ENCODE results near the gene EIF3A. TPM values are rescaled to one million over a fixed set of nuclear protein-coding genes. Genes with fewer than 3 reads are reported as not detected.
"Not testable (repeated sequence)": the region's sequence is repeated elsewhere in the genome, so short reads cannot be mapped to it uniquely, and the experiment has no call there.

Gene EIF3A
- total and polyA plus RNA-seq, 12 donors: 26.0 to 197 (median 93.3) TPM

- no peak overlapping the region for H3K4me3 ChIP-seq
- intact Hi-C loops (cut with DNase I): no loop called here
- peak overlapping the region in 1 of 5 donors; percentile 58 for H3K27ac ChIP-seq
- WGBS, 4 donors: 58 to 79% (median 69%) methylated on average over 1 to 3 of the region's 3 CpGs
- H3K27me3 ChIP-seq: no peaks in the 10 kb centered on the region
- TF ChIP-seq, protein P1, sequence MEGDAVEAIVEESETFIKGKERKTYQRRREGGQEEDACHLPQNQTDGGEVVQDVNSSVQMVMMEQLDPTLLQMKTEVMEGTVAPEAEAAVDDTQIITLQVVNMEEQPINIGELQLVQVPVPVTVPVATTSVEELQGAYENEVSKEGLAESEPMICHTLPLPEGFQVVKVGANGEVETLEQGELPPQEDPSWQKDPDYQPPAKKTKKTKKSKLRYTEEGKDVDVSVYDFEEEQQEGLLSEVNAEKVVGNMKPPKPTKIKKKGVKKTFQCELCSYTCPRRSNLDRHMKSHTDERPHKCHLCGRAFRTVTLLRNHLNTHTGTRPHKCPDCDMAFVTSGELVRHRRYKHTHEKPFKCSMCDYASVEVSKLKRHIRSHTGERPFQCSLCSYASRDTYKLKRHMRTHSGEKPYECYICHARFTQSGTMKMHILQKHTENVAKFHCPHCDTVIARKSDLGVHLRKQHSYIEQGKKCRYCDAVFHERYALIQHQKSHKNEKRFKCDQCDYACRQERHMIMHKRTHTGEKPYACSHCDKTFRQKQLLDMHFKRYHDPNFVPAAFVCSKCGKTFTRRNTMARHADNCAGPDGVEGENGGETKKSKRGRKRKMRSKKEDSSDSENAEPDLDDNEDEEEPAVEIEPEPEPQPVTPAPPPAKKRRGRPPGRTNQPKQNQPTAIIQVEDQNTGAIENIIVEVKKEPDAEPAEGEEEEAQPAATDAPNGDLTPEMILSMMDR (IDR thresholded peaks at IDR 0.05): no peak
- TF ChIP-seq POLR2A (IDR thresholded peaks at IDR 0.05): no peak
- peaks cover 6 to 11% of the 10 kb centered on the region in 2 donors for H3K4me1 ChIP-seq (replicated peaks in 1 of 2)
- no peaks in the 10 kb centered on the region for H3K36me3 ChIP-seq (replicated peaks in 1 of 2)
- no peaks in the 10 kb centered on the region for H3K9me3 ChIP-seq (replicated peaks in 1 of 3)
- peak in 1 of 7 donors; percentile 26 for DNase-seq
Measured at GRCh38 chr10:119100434-119101238, 20.0 kb upstream of the EIF3A start.

- WGBS, 4 donors: 89 to 96% (median 94%) methylated on average over 3 of the region's 3 CpGs
- no peaks in the 10 kb centered on the region for H3K36me3 ChIP-seq (replicated peaks in 1 of 2)
- H3K9me3 ChIP-seq (replicated peaks in 1 of 3): no peaks in the 10 kb centered on the region
- H3K4me1 ChIP-seq (replicated peaks in 1 of 2): no peaks in the 10 kb centered on the region
- TF ChIP-seq POLR2A (IDR thresholded peaks at IDR 0.05): no peak
- TF ChIP-seq, protein P1 (IDR thresholded peaks at IDR 0.05): no peak
- H3K27me3 ChIP-seq: no peaks in the 10 kb centered on the region
- intact Hi-C loops (cut with DNase I): no loop called here
- DNase-seq: no peak
- H3K4me3 ChIP-seq: no peak overlapping the region
- H3K27ac ChIP-seq: no peak overlapping the region
Measured at GRCh38 chr10:119098576-119098975, 18.0 kb upstream of the EIF3A start.

DNA sequence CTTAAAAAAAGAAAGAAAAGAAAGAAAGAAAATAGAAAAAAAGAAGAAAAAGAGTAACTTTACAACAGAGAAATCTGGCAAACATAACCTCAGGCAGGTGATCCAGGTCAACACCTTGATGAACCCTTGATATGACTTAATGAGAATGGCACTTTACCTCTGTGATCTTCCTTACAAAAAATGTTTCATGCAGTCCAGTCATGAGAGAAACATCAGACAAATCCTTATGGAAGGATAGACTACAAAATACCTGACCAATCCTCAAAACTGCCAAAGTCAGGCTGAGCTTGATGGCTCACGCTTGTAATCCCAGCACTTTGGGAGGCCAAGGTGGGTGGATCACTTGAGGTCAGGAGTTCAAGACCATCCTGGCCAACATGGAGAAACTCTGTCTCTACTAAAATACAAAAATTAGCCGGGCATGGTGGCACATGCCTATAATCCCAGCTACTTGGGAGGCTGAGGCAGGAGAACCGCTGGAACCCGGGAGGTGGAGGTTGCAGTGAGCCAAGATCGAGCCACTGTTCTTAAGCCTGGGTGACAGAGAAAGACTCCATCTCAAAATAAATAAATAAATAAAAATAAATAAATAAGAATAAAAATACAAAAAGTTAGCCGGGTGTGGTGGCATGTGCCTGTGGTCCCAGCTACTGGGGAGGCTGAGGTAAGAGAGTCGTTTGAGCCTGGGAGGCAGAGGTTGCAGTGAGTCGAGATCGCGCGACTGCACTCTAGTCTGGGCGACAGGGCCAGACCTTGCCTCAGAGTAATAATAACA lies 16.2 kb upstream of the EIF3A start:
- peak in 1 of 7 donors; percentile 3 for DNase-seq
- WGBS, 4 donors: 88 to 93% (median 90%) methylated on average over 12 of the region's 12 CpGs
- H3K9me3 ChIP-seq (replicated peaks in 1 of 3); H3K36me3 ChIP-seq (replicated peaks in 1 of 2); H3K4me3 ChIP-seq; H3K27me3 ChIP-seq; H3K27ac ChIP-seq; intact Hi-C loops (cut with DNase I); H3K4me1 ChIP-seq (replicated peaks in 1 of 2): not testable (repeated sequence)

- no peaks in the 10 kb centered on the region for H3K9me3 ChIP-seq (replicated peaks in 1 of 3)
- 61 to 90% (median 79%) methylated on average over 4 of the region's 4 CpGs for WGBS, 4 donors
- intact Hi-C loops (cut with DNase I): no loop called here
- H3K27ac ChIP-seq: no peak overlapping the region
- TF ChIP-seq POLR2A (IDR thresholded peaks at IDR 0.05): no peak
- TF ChIP-seq, protein P1 (IDR thresholded peaks at IDR 0.05): no peak
- no peak for DNase-seq
- no peaks in the 10 kb centered on the region for H3K4me1 ChIP-seq (replicated peaks in 1 of 2)
- H3K36me3 ChIP-seq (replicated peaks in 1 of 2): no peaks in the 10 kb centered on the region
- no peak overlapping the region for H3K4me3 ChIP-seq
- H3K27me3 ChIP-seq: no peaks in the 10 kb centered on the region
Measured at GRCh38 chr10:119095640-119096039, 15.0 kb upstream of the EIF3A start.
